ENCODE results near the gene GPR89A.
"Not testable (repeated sequence)": the region's sequence is repeated elsewhere in the genome, so short reads cannot be mapped to it uniquely, and the experiment has no call there.

The GPR89A gene

DNA sequence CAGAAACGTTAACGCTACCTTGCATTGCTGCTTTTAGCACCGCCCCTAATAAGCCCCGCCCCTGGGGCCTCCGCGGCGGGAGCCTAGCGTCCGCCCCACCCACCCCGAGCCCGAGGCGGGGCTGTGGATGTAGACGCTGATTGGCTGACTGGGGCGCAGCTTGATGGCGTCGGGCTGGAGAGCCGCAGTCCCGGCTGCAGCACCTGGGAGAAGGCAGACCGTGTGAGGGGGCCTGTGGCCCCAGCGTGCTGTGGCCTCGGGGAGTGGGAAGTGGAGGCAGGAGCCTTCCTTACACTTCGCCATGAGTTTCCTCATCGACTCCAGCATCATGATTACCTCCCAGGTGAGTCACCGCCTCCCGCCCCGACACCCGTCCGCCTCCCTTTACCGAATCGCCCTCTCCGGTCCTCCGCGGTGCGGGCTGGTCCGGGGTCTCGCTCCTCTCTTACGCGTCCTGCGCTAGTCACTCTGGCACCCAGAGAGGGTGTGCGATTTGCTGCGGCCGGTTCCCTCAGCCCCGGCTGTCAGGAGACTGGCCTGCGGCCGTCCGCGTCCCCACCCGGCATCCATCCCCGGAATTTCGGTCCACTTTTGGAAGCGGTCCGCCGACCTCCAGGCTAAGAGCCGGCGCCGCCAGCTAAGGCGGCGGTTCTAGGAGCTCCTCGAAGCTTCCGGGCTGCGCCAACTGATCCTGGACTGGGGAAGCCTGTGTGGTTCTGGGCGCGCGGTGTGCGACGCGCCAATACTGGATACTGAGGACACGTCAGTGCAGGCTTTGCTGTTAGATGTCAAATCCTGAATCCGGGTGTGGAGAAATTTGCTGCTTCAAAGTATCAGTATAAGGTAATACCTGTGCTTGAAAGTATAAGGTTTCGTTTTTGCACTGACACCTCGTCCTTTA is at the start of gene GPR89A:
GPR89A (plus strand) TSS at position 156 of the 901 bp plus-strand sequence; CDS start at position 302, 146 bp downstream.
- H3K36me3 ChIP-seq (ENCODE audit: control insufficient read depth, insufficient read depth, low read length); H3K4me1 ChIP-seq (ENCODE audit: control insufficient read depth, insufficient read depth, low read length); H3K27me3 ChIP-seq (ENCODE audit: control insufficient read depth, insufficient read depth, low read length): not testable (repeated sequence)
- peak within 1 kb of the TSS; percentile 78 for H3K4me3 ChIP-seq (ENCODE audit: low read length)
- peak within 1 kb of the TSS; percentile 73 for H3K27ac ChIP-seq (ENCODE audit: low read depth, low read length)
- peak within 1 kb of the TSS; percentile 21 for H3K9ac ChIP-seq (ENCODE audit: low read length)

DNA sequence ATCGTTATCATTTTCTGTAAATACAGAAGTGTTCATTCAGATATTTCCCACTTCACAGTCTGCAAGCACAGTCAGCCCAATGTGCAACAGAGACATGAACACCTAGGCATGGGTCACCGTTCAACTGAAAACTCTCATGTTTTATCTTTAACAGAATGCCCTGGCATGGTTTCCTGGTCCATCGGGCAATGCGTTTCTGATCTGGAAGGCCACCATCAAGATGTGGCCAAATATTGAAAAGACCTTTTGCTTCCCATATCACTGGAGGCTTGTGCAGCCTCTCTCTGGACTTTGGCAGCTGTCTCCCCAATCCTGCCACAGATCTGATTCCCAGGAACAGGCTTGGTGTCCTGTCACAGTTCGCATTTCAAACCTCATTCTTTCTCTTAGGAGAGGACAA is 21.0 kb upstream of the GPR89A start:
- not testable (repeated sequence) for H3K27ac ChIP-seq (ENCODE audit: low read depth, low read length); H3K9ac ChIP-seq (ENCODE audit: low read length); H3K4me3 ChIP-seq (ENCODE audit: low read length); H3K27me3 ChIP-seq (ENCODE audit: control insufficient read depth, insufficient read depth, low read length); H3K4me1 ChIP-seq (ENCODE audit: control insufficient read depth, insufficient read depth, low read length); H3K36me3 ChIP-seq (ENCODE audit: control insufficient read depth, insufficient read depth, low read length)

DNA sequence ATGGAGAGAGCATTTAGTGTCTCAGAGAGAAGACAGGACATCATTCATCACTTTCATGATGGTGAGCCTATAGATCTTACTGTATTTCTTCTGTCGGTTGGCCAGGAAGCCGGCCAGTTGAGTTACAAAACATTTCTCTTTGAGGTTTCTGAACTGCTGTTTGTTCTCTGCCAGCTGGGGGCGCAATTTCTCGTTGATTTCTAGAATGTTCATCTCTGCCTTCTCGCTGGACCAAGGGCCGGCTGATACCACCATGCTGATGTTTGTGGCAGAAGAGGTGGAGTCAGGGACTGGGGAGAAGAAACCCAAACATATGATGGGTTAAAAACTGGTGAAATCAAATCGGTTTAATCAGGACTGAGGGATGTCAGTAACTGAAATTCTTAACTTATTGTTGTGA is 17.0 kb upstream of the GPR89A start:
- not testable (repeated sequence) for H3K27me3 ChIP-seq (ENCODE audit: control insufficient read depth, insufficient read depth, low read length); H3K36me3 ChIP-seq (ENCODE audit: control insufficient read depth, insufficient read depth, low read length); H3K4me3 ChIP-seq (ENCODE audit: low read length); H3K9ac ChIP-seq (ENCODE audit: low read length); H3K27ac ChIP-seq (ENCODE audit: low read depth, low read length); H3K4me1 ChIP-seq (ENCODE audit: control insufficient read depth, insufficient read depth, low read length)

DNA sequence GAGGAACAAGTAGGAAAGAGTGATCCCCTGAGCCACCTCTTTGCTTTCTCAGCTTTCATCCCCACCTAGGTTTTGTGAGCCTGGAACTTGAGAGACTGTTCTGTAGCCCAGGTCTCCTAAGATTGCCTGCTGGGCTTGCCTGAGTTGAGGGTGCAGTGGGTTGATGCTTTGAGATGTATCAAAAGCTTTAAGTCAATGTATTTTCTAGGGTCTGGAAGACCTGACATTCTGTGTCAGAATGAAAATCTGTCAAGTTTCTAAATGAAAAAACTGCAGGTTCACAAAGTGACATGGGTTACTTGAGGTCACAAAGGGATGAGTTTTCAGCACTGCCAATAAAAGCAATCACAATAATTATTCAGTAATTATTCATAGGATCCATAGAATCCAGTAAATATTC is 15.4 kb upstream of the GPR89A start:
- not testable (repeated sequence) for H3K36me3 ChIP-seq (ENCODE audit: control insufficient read depth, insufficient read depth, low read length); H3K4me3 ChIP-seq (ENCODE audit: low read length); H3K27me3 ChIP-seq (ENCODE audit: control insufficient read depth, insufficient read depth, low read length); H3K9ac ChIP-seq (ENCODE audit: low read length); H3K4me1 ChIP-seq (ENCODE audit: control insufficient read depth, insufficient read depth, low read length); H3K27ac ChIP-seq (ENCODE audit: low read depth, low read length)

DNA sequence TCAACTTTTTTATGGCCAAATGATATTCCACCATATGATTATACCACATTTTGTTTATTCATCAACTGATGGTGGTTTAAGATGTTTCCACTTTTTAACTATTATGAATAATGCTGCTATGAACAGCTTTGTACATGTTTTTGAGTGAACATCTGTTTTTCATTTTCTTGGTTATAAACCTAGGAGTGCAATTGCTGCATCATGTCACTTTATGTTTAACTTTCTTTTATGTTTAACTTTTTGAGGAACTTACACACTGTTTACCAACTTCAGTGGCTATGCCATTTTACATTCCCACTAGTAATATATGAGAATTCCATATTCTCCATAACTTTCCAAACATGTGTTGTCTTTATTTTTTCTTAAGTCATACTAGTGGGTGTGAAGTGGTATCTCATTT is 12.4 kb upstream of the GPR89A start:
- not testable (repeated sequence) for H3K9ac ChIP-seq (ENCODE audit: low read length); H3K4me3 ChIP-seq (ENCODE audit: low read length)

DNA sequence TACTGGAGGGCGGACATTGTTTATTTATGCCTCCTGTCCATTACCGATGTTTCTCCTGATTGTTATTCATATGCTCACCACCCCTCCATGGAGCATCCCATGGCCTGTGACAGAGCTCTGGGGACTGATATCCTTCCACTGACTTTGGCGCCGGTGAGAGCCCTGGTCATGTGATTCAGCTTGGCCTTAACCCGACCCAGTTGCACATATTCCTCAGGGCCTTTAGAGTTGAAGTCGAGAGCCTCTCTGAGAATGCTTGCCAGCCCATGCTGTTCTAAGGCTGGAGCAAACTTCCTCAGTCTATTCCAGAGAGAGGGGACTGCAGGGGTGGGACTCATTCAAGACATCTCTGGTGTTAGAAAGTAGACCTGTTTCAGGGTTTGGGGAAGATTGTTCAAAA is 11.6 kb upstream of the GPR89A start:
- H3K27ac ChIP-seq (ENCODE audit: low read depth, low read length); H3K9ac ChIP-seq (ENCODE audit: low read length); H3K4me3 ChIP-seq (ENCODE audit: low read length); H3K36me3 ChIP-seq (ENCODE audit: control insufficient read depth, insufficient read depth, low read length); H3K4me1 ChIP-seq (ENCODE audit: control insufficient read depth, insufficient read depth, low read length); H3K27me3 ChIP-seq (ENCODE audit: control insufficient read depth, insufficient read depth, low read length): not testable (repeated sequence)

More for the DNA sequence above, 12.4 kb upstream of the GPR89A start:
- not testable (repeated sequence) for H3K4me1 ChIP-seq (ENCODE audit: control insufficient read depth, insufficient read depth, low read length); H3K36me3 ChIP-seq (ENCODE audit: control insufficient read depth, insufficient read depth, low read length); H3K27me3 ChIP-seq (ENCODE audit: control insufficient read depth, insufficient read depth, low read length); H3K27ac ChIP-seq (ENCODE audit: low read depth, low read length)

DNA sequence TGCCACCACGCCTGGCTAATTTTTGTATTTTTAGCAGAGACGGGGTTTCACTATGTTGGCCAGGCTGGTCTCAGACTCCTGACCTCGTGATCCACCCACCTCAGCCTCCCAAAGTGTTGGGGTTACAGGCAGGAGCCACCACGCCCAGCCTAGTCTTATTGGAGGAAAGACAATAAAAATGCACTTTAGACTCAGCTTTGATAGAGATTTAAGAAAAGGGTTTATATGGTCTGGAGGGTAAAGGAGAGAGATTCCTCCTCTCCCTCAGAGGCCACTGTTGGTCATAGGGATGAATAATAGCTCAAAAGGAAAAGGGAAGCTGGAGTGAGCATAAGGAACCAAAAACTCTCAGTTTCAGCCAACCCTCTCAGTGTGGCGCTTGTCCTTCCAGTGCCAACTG is 8.4 kb upstream of the GPR89A start:
- not testable (repeated sequence) for H3K4me1 ChIP-seq (ENCODE audit: control insufficient read depth, insufficient read depth, low read length); H3K27ac ChIP-seq (ENCODE audit: low read depth, low read length); H3K27me3 ChIP-seq (ENCODE audit: control insufficient read depth, insufficient read depth, low read length); H3K36me3 ChIP-seq (ENCODE audit: control insufficient read depth, insufficient read depth, low read length); H3K4me3 ChIP-seq (ENCODE audit: low read length); H3K9ac ChIP-seq (ENCODE audit: low read length)

DNA sequence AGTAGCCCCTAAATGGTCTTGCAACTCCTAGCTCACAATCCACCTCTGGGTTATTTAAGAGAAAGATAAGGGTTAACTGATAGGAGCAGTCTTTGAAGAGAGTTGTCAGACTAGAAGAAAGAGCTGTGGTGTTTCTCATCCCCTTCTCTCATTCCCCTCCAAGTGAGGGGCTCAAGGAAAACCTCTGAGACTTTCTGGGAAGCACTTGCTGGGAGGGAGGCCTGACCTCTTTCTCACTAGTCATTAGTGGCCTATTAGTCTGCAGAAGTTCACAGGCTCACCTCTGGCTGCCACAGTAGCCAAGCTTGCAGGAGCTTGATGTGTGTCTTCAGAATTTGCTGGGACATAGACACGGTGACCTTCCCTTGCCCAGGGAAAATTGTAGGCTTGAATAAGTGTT is 6.2 kb upstream of the GPR89A start:
- Histone ChIP-seq H3K9ac (ENCODE audit: low read length) (no peak overlapping the region), H3K4me3 (ENCODE audit: low read length) (no peak overlapping the region), H3K27me3 (ENCODE audit: control insufficient read depth, insufficient read depth, low read length) (no peaks in the 10 kb centered on the region), H3K27ac (ENCODE audit: low read depth, low read length) (no peak overlapping the region), H3K36me3 (ENCODE audit: control insufficient read depth, insufficient read depth, low read length) (no peaks in the 10 kb centered on the region), H3K4me1 (ENCODE audit: control insufficient read depth, insufficient read depth, low read length) (no peaks in the 10 kb centered on the region)

DNA sequence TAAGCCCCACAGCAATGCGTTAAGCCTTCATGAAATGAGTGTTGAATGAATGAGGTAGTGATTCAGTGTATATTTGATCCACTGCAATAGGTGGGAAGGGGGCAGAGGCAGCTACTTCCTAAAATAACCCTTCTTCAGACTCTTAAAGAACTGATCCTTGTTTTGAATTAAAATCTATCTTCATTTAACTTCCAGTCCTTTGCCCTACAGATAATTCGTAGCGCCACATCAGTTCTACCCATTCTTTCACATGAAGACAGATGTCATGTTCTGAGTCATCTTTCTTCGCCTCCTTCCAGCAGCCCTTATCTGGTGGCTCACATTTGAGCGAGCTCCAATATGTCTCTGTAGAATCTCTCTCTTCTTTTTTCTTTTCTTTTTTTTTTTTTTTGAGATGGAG is 948 bp upstream of the GPR89A start:
- not testable (repeated sequence) for H3K9ac ChIP-seq (ENCODE audit: low read length); H3K4me1 ChIP-seq (ENCODE audit: control insufficient read depth, insufficient read depth, low read length); H3K27me3 ChIP-seq (ENCODE audit: control insufficient read depth, insufficient read depth, low read length); H3K36me3 ChIP-seq (ENCODE audit: control insufficient read depth, insufficient read depth, low read length); H3K4me3 ChIP-seq (ENCODE audit: low read length); H3K27ac ChIP-seq (ENCODE audit: low read depth, low read length)

DNA sequence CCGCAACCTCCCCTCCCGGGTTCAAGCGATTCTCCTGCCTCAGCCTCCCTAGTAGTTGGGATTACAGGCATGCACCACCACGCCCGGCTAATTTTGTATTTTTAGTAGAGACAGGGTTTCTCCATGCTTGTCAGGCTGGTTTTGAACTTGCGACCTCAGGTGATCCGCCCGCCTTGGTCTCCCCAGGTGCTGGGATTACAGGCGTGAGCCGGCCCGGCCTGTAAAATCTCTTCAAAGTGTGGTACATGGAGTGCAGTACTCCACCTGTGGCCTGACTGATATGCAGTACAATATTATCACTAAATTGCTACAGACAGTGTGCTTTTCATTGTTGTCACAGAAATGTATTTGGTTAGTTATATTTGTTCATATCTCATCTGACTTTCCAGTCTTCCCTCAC is 499 bp upstream of the GPR89A start:
- not testable (repeated sequence) for H3K4me3 ChIP-seq (ENCODE audit: low read length); H3K27me3 ChIP-seq (ENCODE audit: control insufficient read depth, insufficient read depth, low read length); H3K9ac ChIP-seq (ENCODE audit: low read length); H3K36me3 ChIP-seq (ENCODE audit: control insufficient read depth, insufficient read depth, low read length); H3K27ac ChIP-seq (ENCODE audit: low read depth, low read length); H3K4me1 ChIP-seq (ENCODE audit: control insufficient read depth, insufficient read depth, low read length)

DNA sequence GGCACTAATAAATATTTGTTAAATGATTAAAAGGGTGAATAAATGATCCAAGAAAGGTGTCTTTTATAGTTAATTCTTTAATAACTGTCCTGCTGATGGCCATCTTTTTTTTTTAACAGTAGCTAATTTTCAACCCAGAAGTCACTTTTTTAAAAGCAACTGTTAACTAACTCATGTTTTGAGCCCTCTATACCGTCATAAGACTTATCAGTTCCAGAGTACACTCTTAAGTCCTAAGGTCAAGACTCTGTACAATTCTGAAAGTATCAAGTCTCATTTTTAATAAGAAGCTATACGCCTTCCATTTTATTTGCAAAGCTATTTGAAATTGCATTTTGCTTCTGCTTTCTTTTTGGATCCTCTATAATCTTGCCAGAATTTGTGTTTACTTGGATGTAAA is 3.0 kb downstream of the GPR89A start:
- not testable (repeated sequence) for H3K9ac ChIP-seq (ENCODE audit: low read length); H3K36me3 ChIP-seq (ENCODE audit: control insufficient read depth, insufficient read depth, low read length); H3K4me3 ChIP-seq (ENCODE audit: low read length); H3K27me3 ChIP-seq (ENCODE audit: control insufficient read depth, insufficient read depth, low read length); H3K4me1 ChIP-seq (ENCODE audit: control insufficient read depth, insufficient read depth, low read length); H3K27ac ChIP-seq (ENCODE audit: low read depth, low read length)

DNA sequence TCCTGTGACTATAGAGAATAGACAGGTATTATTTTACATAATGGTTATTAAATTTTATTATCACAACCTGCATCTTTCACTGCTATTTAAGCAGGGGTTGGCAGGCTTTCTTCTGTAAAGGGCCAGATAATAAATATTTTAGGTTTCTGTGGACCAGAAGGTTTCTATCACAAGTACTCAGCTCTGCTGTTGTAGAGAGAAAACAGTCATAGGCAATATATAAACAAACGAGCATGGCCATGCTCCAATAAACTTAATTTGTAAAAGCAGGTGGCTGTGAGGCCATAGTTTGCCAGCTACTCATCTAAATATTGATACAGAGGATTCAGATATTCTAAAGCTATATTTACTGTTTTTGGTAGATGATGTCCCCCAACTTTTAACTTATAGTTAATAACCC is 12.3 kb downstream of the GPR89A start:
- not testable (repeated sequence) for H3K36me3 ChIP-seq (ENCODE audit: control insufficient read depth, insufficient read depth, low read length); H3K27ac ChIP-seq (ENCODE audit: low read depth, low read length); H3K4me1 ChIP-seq (ENCODE audit: control insufficient read depth, insufficient read depth, low read length); H3K4me3 ChIP-seq (ENCODE audit: low read length); H3K9ac ChIP-seq (ENCODE audit: low read length); H3K27me3 ChIP-seq (ENCODE audit: control insufficient read depth, insufficient read depth, low read length)

DNA sequence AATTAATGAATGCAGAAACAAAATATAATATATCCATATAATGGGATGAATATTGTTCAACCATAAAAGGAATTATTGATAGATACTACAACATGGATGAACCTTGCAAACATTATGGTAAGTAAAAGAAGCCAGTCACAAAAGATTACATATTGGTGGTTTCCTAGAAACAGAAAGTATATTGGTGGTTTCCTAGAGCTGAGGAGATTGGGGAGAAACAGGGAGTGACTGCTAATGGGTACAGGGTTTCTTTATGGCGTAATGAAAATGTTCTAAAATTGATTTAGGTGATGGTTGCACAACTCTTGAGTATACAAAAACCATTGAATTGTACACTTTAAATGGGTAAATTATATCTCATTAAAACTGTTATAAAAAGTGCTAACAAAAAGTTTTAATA is 14.4 kb downstream of the GPR89A start:
- H3K4me1 ChIP-seq (ENCODE audit: control insufficient read depth, insufficient read depth, low read length); H3K27me3 ChIP-seq (ENCODE audit: control insufficient read depth, insufficient read depth, low read length); H3K36me3 ChIP-seq (ENCODE audit: control insufficient read depth, insufficient read depth, low read length); H3K9ac ChIP-seq (ENCODE audit: low read length); H3K4me3 ChIP-seq (ENCODE audit: low read length); H3K27ac ChIP-seq (ENCODE audit: low read depth, low read length): not testable (repeated sequence)

All from rectal smooth muscle tissue (tissue), 1 donor.